Adrenal gland (tissue), 5 donors: ENCODE measurements around the gene FAM241B.

Experiments
- POLR2A ChIP-seq, 2 donors: fragments of 450-650 bp; IDR thresholded peaks; one replicate each; pipeline ENCODE4 v1.6.1; 2017; ENCODE audit warnings: antibody characterized with exemption in 2 of 2, mild to moderate bottlenecking in 2 of 2, moderate library complexity in 1 of 2
- TF ChIP-seq, protein P1 (sequence below), 6 experiments: fragments of 450-650 bp in 4 of 6; fragments of 200-600 bp in 2 of 6; sonication (generic) in 1 of 6; IDR thresholded peaks; 1 replicate in 5 of 6; 2 replicates in 1 of 6; pipeline versions ENCODE4 v1.5.1 to v1.8.0; 2016 to 2021; ENCODE audit warnings: antibody characterized with exemption in 6 of 6, mild to moderate bottlenecking in 2 of 6, moderate library complexity in 1 of 6
- donor health status: DM: no; HTN: no; CAD: no.

- no peak for TF ChIP-seq POLR2A (IDR thresholded peaks at IDR 0.05)
- TF ChIP-seq, protein P1, sequence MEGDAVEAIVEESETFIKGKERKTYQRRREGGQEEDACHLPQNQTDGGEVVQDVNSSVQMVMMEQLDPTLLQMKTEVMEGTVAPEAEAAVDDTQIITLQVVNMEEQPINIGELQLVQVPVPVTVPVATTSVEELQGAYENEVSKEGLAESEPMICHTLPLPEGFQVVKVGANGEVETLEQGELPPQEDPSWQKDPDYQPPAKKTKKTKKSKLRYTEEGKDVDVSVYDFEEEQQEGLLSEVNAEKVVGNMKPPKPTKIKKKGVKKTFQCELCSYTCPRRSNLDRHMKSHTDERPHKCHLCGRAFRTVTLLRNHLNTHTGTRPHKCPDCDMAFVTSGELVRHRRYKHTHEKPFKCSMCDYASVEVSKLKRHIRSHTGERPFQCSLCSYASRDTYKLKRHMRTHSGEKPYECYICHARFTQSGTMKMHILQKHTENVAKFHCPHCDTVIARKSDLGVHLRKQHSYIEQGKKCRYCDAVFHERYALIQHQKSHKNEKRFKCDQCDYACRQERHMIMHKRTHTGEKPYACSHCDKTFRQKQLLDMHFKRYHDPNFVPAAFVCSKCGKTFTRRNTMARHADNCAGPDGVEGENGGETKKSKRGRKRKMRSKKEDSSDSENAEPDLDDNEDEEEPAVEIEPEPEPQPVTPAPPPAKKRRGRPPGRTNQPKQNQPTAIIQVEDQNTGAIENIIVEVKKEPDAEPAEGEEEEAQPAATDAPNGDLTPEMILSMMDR (IDR thresholded peaks at IDR 0.05), result no peak
These were observed 15.5 kb downstream of the FAM241B start for GRCh38 chr10:69645296-69646184.
